Stimulated activated CD4-positive, alpha-beta T cell treated with anti-CD3 and anti-CD28 coated beads, Interleukin-2, amount 100 ng/mL, for 48 hours (primary cell): ENCODE results near the gene GPT2.
A peak's percentile ranks its signal among the peaks of the same experiment; 100 is the strongest.

Experiments used
- DNase-seq, 2 donors: peaks; one replicate each; pipeline ENCODE4 v3.0.0-alpha.2; 2020

The GPT2 gene

GRCh38 chr16:46897471-46897870, 13.3 kb downstream of the GPT2 start:
- no peak for DNase-seq

- DNase-seq = no peak
Measured at GRCh38 chr16:46898006-46898405, 13.8 kb downstream of the GPT2 start.

GRCh38 chr16:46899443-46900143, 15.4 kb downstream of the GPT2 start:
- no peak for DNase-seq

DNA sequence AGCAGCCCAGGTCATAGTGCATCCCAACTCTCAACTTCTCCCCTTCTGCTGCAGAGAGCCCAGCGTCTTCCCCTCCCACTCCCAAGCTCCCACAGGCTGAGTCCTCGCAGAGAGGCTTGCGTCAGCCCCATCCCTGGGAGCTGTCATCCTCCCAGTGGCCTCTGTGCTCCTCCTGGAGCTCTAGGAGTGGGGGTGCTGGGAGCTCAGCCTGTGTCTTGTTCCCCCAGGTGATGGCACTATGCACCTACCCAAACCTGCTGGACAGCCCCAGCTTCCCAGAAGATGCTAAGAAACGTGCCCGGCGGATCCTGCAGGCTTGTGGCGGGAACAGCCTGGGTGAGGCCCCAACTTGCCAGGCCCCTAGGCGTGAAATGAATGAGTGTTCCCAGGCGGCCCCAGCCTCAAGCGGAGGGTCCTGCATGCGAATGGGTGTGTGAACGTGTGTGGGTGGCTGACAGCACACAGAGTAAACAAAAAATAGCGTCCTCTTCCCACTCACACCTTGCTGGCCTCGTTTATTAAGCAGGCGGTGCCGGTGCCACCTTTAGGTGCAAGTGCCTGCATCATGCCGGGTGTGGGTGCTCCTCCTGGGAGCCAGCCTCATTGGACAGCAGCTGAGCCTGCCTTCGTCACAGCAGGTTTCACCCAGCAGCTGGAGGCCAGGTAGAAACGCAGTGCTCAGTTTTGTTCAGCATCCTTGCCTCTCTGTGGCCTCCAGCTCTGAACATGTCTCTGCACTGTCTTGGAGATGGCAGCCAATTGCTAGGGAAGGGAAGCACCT, 16.5 kb downstream of the GPT2 start:
- no peak for DNase-seq

DNA sequence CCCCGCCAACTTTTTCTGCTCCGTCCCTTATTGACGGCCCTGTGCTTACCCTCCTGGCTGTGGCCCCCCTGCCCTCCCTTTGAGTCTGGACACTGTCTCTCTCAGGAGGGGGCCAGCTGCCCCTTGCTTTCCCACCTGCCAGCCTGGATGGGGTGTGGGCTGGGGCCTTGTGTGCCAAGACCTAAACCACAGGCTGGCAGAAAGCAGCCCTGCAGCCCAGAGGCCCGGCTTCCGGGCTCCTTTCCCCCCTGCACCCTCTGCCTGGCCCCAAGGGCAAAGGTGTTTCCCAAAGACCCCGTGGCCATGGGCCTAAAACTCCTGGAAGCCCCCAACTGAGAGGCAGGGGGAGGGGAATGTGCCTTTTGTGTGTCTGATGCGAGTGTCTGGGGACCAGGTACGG, 17.5 kb downstream of the GPT2 start:
- no peak for DNase-seq

DNA sequence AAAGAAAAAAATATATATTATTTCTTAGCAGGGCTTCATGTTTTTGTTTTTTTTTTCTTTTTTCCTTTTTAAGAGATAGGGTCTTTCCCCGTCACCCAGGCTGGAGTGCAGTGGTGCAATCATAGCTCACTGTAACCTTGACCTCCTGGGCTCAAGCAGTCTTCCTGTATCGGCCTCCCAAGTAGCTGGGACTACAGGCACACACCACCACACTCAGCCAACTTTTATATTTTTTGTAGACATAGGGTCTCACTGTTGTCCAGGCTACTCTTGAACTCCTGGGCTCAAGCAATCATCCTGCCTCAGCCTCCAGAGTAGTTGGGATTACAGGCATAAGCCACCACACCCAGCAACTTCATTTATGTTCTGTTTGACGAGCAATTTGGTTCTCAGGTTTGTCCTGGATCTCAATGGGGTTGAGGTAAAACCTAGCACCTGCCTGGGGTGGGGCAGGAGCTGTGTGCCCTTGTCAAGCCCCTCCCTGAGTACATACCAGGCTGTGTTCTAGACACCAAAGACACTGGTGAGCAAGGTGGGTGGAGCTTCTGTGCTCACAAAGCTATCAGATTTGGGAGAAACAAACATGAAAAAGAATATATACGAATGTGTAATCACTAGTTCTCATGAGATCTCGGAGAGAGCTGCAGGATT, 19.2 kb downstream of the GPT2 start:
- DNase-seq = no peak

DNA sequence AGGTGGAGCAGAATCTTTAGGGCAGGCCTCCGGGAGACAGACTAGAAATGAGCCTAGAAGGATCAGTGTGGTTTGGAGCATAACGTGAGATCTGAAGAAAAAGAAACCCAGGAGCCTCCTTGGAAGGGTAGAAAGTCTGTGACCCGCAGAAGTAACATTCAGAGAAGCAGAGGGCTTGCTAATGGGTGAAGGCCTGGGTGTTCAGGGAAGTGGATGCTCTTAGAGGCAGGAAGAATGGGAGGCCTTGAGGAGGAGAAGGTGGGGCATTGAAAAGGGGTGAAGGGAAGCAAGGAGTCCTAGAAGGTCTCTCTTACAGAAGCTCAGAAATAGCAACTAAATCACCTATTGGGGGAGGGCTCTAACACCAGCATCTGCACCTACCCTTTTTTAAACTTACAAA, 20.3 kb downstream of the GPT2 start:
- DNase-seq = no peak

DNA sequence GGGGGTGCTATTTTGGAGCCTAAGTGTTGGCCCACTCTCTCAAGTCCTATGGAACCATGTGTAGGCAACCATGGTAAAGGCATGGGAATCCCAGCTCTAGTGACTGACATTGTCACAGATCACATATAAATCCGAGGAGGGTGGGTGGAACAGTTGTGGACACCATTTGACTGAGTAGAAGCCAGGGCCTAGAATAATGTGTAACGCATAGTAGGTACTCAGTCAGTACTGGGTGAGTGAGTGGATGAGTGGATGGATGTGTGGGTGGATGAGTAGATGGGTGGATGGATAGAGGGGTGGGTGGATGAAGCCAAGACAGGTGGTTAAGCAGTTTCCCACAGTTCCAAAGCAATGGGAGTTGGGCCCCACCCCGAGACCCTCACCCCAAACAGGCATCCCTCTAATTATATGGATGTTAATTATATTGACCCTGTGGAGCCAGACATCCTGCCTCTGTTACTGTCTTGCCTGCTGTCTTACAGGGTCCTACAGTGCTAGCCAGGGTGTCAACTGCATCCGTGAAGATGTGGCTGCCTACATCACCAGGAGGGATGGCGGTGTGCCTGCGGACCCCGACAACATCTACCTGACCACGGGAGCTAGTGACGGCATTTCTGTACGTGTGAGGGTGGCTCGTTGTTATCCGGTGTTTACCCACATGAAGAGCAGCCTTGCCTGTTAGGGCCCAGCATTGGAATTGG, 22.3 kb downstream of the GPT2 start:
- DNase-seq = no peak

DNA sequence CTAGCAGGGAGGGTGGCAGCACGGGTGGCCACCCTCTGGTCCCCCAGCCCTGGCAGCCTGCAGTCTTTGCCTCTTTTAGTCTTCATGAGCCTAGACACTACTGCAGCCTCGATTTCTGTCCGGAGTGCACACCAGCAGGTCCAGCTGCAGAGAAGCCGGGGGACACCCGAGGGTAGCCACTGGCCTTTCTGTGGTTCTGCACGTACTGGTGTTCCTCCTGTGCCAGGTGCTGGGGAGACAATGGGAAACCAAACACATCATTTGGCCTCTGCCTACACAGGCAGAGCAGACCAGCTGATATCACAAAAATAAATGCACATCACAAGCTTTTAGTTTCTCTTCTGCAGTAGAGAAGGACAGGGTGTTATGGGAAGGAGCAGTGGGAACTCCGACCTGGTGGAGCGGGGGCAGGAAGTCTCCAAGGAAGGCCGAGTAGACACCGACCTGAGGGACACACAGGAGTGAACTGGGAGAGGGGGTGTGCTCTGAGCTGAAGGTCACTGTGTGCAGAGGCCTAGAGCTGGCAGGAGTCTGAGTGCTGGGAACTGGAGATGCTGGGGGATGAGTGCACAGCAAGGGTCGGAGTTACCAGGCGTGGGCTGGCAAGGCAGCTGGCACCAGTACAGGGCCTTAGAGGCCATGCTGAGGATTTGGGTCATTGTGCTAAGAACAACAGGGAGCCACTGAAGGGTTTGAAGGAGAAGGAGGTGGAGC, 23.1 kb downstream of the GPT2 start:
- DNase-seq = no peak

DNA sequence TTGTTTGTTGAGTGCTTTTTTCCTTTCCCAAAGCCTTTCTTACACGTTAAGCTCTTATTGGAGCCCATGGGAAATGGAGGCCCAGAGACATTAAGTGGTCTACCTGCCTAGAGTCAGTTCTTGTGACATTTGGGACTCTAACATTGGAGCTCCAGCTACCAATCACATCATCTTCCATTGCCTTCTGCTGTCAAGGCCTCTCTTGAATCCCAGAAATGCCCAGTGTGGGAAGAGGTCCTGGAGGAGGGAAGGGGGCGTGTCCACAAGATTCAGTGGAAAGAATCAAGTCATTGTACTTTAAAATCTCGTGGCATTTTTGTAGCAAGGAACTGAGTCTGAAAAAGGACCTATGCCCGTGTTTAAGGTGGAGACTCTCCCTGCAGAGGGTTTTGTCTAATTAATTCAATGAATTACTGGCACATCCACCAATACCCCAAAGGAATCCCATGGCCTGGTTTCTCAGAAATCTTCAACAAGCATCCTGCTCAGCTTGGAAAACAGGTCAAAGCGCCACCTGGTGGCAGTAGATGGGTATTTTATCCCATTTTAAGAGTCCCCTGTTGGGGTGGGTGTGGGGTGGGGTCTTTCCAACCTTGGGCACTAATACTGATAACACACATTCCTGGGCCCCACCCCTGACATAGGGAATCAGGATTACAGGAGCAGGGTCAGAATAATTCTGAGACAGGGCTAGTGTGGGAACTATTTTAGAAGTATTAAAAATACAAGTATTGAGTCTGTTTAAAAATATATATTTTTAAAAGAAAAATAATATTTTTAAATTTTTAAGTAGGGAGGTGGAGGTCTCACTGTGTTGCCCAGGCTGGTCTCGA, 24.6 kb downstream of the GPT2 start:
- DNase-seq = peak; percentile 56 to 63

GRCh38 chr16:46911038-46911437, 26.9 kb downstream of the GPT2 start:
- DNase-seq = no peak

GRCh38 chr16:46911650-46912049, 27.5 kb downstream of the GPT2 start:
- DNase-seq = no peak

DNA sequence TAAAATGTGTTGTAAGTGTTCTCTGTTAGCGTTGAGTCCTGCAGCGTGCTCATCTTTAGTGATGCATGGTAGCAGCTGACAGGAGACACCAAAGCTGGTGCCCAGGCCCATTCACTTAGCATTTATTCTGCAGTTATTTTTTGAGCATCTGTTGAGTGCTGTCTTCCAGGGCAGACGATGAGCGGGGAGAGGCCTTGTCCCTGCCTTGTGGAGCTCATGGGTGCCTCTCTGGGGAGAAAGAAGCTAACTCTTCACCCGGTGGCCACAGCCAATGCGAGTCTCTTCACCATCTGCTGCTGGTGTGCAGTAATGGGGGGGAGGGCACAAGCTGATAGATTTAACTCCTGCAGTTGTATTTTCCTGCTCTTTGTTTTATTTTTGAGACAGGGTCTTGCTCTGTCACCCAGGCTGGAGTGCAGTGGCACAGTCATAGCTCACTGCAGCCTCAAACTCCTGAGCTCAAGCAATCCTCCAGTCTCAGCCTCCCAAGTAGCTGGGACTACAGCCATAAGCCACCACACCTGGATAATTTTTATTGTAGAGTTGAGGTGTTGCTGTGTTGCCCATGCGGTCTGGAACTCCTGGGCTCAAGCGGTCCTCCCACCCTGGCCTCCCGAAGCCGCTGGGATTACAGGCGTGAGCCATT, 30.5 kb downstream of the GPT2 start:
- DNase-seq = no peak

DNA sequence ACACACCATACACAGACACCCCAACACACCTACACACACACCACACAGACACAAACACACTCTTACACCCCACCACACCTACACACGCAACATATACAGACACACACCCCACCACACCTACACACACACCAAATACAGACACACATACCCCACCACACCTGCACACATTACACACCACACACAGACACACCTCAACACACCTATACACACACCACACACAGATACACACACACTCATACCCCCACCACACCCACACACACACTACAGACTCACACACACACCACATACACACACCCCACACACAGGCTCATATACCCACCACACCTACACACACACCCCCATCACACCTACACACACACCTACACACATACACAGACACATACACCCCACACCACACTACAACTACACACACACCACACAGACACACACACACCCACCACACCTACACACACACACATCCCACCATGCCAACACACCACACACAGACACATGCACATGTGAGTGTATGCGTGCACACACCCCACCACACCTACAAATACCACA, 31.4 kb downstream of the GPT2 start:
- no peak for DNase-seq

DNA sequence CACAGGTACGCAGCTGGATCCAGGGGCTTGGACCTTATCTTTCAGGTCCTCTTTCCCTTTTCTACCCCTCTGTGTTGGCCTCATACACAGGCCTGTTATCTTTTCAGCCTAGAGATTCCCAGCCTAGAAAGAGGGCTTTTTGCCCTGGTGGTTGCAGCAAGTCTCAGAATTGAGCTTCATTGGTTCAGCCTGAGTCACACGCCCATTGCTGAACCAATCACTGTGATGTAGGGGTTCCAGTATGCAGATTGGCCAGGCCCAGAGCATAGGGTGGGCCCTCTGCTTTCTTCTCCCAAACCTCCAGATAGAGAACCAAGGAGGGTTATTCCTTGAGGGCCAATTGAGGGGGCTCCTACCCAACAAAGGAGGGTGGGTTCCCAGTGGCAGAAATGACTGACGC, 32.8 kb downstream of the GPT2 start:
- DNase-seq = no peak

GRCh38 chr16:46918400-46918799, 34.2 kb downstream of the GPT2 start:
- no peak for DNase-seq

DNA sequence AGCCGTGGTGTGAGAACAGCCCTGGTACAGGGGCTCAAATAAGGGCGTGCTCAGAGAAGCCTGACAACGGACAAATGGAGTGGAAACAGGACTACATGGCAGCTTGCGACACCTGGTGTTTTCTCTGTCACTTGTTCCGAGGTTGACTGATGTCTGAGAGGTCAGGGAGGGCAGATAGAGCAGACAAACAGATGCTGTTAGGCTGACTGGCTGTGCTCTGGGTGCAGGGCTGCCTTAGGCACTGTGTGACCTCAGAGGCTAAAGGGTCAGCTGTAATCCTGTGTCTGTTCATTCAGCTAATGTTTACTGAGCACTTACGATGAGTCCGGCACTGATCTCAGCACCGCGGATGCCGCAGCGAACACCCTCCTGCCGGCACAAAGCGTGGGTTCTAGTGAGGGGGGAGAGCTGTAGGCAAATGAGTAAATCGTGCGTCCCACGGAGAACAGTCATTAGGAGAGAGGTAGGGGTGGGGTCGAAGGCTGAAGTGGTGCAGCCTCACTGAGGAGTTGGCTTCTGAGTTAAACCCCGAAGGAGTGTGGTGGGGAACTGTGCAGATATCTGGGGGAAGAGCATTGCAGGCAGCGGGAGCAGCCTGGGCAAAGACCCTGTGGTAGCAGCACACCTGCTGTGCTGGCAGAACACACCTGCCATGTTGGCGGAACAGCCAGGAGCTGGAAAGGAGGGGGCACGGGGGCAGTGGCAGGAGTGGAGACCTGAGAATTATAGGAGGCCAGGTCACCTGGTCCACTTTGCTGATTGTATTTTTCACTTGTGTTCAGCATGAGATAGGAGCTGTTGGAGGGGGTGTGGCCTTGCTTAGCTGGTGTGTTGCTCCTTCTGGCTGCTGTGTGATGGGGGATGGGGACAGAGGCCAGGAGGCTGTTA, 35.0 kb downstream of the GPT2 start:
- no peak for DNase-seq

DNA sequence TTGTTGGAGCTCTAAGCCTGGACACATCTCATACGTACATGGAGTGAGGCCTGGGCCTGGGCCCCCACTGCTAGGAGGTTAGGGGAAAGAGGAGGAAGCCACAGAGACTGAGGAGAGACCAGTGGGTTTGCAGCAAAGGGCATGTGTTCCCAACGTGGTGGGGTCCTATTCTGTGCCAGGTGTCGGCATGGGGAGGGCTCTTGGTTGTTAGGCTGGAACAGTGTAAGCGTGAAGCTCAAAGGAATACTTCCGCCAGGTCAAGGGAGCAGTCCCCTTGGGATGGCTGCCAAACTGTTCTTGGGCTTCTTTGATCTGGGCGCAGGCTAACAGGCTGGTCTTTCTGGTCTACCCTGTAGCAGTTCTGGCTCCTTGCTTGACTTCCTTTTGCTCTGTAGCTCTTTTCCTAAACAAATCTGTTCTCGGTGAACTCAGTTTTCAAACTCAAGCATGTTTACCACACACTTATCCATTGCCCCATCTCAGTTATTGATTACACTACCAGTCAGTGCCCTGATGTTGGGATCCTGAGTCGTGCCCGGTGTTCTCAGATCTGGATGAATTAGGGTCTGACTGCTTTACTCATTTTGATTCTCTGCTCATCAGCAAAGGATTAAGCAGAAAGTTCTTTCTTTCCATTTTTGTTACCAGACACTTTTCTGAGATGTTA, 36.4 kb downstream of the GPT2 start:
- no peak for DNase-seq

DNA sequence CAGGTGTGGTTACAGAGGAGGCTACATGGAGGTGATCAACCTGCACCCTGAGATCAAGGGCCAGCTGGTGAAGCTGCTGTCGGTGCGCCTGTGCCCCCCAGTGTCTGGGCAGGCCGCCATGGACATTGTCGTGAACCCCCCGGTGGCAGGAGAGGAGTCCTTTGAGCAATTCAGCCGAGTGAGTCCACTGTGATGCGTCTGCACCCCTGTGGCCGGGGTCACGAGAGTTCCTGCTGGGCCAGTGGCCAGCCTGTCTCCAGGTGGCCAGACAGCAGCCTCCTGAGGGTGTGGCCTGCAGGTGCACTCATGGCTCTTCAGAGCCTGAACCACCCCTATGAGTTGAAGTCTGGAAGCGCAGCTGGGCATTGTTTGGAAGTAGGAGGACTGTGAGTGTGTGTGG, 38.1 kb downstream of the GPT2 start:
- no peak for DNase-seq
